Measurements from ENCODE around the gene CST9L. TPM values are rescaled to one million over a fixed set of nuclear protein-coding genes. Genes with fewer than 3 reads are reported as not detected.

The CST9L gene
- total and polyA plus RNA-seq, 2 experiments from 2014 or later = not detected

DNA sequence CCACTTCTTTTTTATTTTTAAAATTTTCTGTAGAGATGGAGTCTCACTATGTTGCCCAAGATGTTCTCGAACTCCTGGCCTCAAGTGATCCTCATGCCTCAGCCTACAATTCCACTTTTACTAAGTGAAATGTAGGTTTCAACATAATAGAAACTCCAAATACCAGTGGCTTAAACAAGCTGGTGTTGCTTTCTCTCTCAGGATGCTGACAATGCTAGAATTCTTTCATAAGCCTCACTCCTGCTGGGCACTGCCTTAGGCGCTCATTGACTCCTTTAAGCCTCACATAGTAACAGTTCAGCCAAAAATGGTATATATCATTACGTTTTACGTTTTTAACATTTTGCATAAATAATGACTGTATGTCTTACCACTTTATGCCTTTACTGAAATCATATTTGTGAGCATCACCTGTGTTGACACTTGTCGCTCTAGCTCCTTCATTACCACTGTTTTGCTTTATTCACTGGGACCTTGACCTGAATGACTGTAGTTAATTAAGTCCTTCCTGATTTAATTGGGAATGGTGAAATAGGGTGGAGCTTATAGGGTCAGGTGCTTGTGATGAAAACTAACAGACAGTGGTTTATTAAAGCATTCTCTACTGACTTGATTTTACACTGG lies 41.3 kb upstream of the CST9L start:
- Histone ChIP-seq H3K4me1 (ENCODE audit: insufficient read depth) (no peaks in the 10 kb centered on the region), H3K79me2 (no peaks in the 10 kb centered on the region), H3K9me3 (ENCODE audit: low read depth) (no peaks in the 10 kb centered on the region), H3K4me2 (no peak overlapping the region), H3K27me3 (no peaks in the 10 kb centered on the region), H2AFZ (no peak overlapping the region), H3K4me3 (no peak overlapping the region), H4K20me1 (ENCODE audit: insufficient read depth, poor library complexity, severe bottlenecking) (no peaks in the 10 kb centered on the region), H3K9me2 (replicated peaks; ENCODE audit: insufficient read depth) (no peaks in the 10 kb centered on the region), H3K36me3 (replicated peaks; ENCODE audit: insufficient read depth, low read depth) (no peaks in the 10 kb centered on the region), H3K27ac (no peak overlapping the region)
- TF ChIP-seq EZH2 (IDR thresholded peaks at IDR 0.05; ENCODE audit: borderline replicate concordance) (no peak), EZH2phosphoT487 (IDR thresholded peaks at IDR 0.05; ENCODE audit: low read depth, severe bottlenecking, unreplicated experiment) (no peak)
- TF ChIP-seq, protein P1, sequence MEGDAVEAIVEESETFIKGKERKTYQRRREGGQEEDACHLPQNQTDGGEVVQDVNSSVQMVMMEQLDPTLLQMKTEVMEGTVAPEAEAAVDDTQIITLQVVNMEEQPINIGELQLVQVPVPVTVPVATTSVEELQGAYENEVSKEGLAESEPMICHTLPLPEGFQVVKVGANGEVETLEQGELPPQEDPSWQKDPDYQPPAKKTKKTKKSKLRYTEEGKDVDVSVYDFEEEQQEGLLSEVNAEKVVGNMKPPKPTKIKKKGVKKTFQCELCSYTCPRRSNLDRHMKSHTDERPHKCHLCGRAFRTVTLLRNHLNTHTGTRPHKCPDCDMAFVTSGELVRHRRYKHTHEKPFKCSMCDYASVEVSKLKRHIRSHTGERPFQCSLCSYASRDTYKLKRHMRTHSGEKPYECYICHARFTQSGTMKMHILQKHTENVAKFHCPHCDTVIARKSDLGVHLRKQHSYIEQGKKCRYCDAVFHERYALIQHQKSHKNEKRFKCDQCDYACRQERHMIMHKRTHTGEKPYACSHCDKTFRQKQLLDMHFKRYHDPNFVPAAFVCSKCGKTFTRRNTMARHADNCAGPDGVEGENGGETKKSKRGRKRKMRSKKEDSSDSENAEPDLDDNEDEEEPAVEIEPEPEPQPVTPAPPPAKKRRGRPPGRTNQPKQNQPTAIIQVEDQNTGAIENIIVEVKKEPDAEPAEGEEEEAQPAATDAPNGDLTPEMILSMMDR (IDR thresholded peaks at IDR 0.05; ENCODE audit: poor library complexity) = no peak
- WGBS (ENCODE audit: low lambda C conversion rate, missing lambda C conversion rate) = 90% methylated on average over 5 of the region's 5 CpGs
- DNase-seq (ENCODE audit: low spot score) = no peak

DNA sequence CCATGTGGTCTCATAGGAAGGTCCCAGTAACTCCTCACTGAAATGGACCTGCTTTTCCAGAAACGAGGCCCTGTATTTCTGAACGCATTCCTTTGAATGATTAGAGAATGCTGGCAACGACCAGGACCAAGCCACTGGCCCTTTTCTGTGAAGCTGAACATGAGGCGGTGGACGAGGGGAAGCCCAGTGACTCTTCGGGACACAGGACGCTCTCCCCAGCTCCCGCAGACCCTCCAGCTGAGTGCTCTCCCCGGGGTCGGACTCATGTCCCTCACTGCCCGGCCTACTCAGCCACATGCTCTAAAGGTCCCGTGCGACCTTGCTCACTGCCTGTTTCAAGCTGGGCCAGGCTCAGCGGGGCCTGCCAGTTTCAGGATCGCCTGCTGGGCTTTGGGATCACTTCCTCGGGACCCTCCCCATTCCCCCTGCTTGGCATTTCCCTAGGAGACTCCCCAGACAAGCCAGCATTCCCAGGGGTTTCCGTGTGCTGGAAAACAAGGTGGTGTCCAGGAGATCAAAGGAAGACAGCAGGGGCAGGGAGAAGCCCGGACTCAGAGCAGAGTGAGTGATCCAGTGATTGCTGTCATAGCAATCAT lies 40.1 kb upstream of the CST9L start:
- H4K20me1 ChIP-seq (ENCODE audit: insufficient read depth, poor library complexity, severe bottlenecking) = no peaks in the 10 kb centered on the region
- H3K4me1 ChIP-seq (ENCODE audit: insufficient read depth) = no peaks in the 10 kb centered on the region
- H3K4me3 ChIP-seq = no peak overlapping the region
- WGBS (ENCODE audit: low lambda C conversion rate, missing lambda C conversion rate) = 76% methylated on average over 18 of the region's 18 CpGs
- no peaks in the 10 kb centered on the region for H3K79me2 ChIP-seq
- no peak for DNase-seq (ENCODE audit: low spot score)
- H3K27me3 ChIP-seq = no peaks in the 10 kb centered on the region
- no peaks in the 10 kb centered on the region for H3K36me3 ChIP-seq (replicated peaks; ENCODE audit: insufficient read depth, low read depth)
- no peaks in the 10 kb centered on the region for H3K9me3 ChIP-seq (ENCODE audit: low read depth)
- no peak overlapping the region for H3K27ac ChIP-seq
- H2AFZ ChIP-seq = no peak overlapping the region
- TF ChIP-seq EZH2phosphoT487 (IDR thresholded peaks at IDR 0.05; ENCODE audit: low read depth, severe bottlenecking, unreplicated experiment) (no peak), EZH2 (IDR thresholded peaks at IDR 0.05; ENCODE audit: borderline replicate concordance) (no peak)
- TF ChIP-seq, protein P1 (IDR thresholded peaks at IDR 0.05; ENCODE audit: poor library complexity) = no peak
- no peaks in the 10 kb centered on the region for H3K9me2 ChIP-seq (replicated peaks; ENCODE audit: insufficient read depth)
- H3K4me2 ChIP-seq = no peak overlapping the region

DNA sequence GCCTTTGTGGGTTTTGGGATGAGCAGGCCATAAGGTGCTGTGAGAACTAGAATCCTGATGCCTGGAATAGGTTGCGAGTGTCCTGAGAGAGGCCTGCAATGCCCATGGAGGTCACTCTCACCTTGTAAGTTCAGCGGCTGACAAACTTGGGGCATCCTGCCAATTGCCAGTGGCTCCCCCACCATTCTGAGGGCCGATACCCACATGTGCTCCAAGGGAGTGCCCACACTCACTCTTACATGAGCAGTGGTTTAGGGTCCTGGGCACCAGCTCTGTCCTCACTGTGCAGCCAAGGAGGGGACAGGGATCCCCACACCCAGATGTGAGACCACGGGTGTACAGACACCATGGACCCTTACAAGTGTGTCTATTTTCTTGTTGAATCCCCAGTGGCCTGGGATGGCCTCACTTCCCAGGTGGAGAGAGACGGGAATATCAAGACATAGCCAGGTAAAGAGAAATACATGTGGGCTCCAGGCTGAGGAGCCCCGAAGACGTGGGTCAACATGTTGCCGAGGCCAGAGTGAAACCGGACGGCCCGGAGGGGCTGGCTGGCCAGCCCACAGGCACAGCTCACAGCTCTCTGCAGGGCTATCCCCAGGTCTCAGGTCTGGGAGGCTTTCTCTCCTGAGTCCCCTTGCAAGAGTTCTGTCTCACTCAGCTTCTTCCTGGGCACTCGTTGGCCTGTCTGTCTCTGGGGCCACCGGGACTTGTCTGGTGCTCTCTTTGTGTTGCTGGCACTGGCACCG lies 39.4 kb upstream of the CST9L start:
- H2AFZ ChIP-seq = no peak overlapping the region
- no peaks in the 10 kb centered on the region for H4K20me1 ChIP-seq (ENCODE audit: insufficient read depth, poor library complexity, severe bottlenecking)
- H3K9me3 ChIP-seq (ENCODE audit: low read depth) = no peaks in the 10 kb centered on the region
- H3K27ac ChIP-seq = no peak overlapping the region
- H3K79me2 ChIP-seq = no peaks in the 10 kb centered on the region
- WGBS (ENCODE audit: low lambda C conversion rate, missing lambda C conversion rate) = 94% methylated on average over 14 of the region's 14 CpGs
- TF ChIP-seq EZH2phosphoT487 (IDR thresholded peaks at IDR 0.05; ENCODE audit: low read depth, severe bottlenecking, unreplicated experiment) (no peak), EZH2 (IDR thresholded peaks at IDR 0.05; ENCODE audit: borderline replicate concordance) (no peak)
- TF ChIP-seq, protein P1 (IDR thresholded peaks at IDR 0.05; ENCODE audit: poor library complexity) = no peak
- H3K4me2 ChIP-seq = no peak overlapping the region
- no peaks in the 10 kb centered on the region for H3K4me1 ChIP-seq (ENCODE audit: insufficient read depth)
- H3K4me3 ChIP-seq = no peak overlapping the region
- no peaks in the 10 kb centered on the region for H3K27me3 ChIP-seq
- no peaks in the 10 kb centered on the region for H3K9me2 ChIP-seq (replicated peaks; ENCODE audit: insufficient read depth)
- DNase-seq (ENCODE audit: low spot score) = no peak
- no peaks in the 10 kb centered on the region for H3K36me3 ChIP-seq (replicated peaks; ENCODE audit: insufficient read depth, low read depth)

All from hepatocyte (in vitro differentiated cells).